ENCODE data around the gene C7orf25. TPM values are rescaled to one million over a fixed set of nuclear protein-coding genes. Genes with fewer than 3 reads are reported as not detected.

Gene C7orf25
- total RNA-seq: 4.2 and 6.5 TPM in 2 replicates

DNA sequence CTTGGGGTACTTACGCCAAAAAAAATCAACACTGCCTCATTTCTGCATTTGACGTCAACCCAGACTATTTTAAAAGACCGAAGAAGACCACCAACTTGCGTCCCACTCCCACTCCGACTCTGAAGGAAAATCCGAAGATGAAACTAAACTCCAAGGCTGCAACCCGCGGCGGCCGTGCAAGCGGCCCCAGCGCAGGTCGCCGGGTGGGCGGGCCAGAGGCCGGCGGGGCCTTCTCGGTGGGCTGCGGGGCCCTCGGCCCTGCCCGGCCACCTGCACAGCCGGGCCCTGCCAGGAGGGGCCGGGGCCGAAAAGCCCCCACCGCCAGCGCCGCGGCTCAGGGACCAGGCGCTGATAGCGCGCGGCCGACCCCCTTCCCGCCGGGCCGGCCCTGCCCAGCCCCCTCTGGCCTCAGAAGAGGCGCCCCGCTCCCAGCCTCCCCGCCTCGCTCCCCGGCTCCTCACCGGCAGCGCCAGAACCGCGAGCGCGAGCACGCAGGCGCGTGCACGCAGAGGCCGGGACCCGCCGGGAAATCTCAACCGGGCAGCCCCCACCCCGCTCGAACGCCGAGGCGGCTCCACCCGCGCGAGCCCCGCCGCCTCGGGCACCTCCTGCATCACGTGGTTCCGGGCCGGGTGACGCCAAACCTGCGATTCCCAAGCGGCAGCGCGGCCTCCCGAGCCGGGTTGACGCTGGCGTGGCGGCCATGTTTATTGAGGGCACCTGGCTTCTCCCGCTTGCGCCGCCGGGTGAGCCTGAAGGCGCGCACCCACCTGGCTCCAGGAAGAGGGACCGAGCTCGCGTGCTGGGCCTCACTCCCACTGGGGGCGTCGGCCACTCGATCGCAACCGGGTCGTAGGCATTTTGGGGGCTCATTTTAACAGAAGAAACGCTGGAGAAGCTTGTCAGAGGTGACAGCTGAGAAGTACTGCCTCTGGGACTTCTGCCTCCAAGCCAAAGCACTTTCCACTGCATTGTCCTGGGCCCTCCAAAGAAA lies at the start of gene C7orf25:
Gene C7orf25, minus strand, starts transcription at position 617 of the 994 bp plus-strand sequence. CDS start 1,170 bp downstream, outside the sequence.

DNA sequence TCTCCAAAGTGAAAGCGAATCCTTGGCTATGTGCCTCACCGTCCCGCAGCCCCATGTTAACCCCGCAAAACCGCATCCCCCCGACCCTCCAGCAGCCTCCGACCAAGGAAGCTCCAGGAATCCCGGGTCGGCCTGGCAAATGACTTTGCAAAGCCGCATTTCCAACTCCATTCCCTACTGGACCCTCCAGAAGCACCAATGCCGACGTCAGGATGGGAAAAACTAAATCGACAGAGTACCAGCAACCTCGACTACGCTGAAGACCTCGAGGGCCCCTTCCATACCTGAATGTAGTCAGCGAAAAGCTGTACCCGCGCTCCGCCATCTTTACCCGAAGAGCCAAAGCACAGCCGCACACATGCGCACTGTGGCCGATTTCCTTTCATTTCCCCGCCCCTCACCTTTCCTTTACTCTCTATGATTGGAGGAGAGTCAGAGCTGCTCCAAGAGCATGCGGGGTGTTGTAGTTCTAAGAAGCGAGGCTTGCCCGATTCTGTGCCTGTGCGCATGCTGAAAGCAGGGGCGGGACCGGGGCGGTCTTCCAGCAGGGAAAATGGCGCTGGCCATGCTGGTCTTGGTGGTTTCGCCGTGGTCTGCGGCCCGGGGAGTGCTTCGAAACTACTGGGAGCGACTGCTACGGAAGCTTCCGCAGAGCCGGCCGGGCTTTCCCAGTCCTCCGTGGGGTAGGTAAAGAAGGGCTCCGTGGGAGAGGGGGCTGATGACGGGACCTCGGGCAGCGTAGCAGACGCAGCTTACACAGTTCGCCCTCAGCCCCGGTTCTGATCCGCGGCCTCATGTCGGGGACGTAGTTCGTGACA lies 20.2 kb upstream of the C7orf25 start, which contains the start of the genes MRPL32 and PSMA2:
Gene MRPL32, plus strand, starts transcription at position 543 of the 818 bp plus-strand sequence. Its CDS starts 11 bp downstream, at position 554.
Gene PSMA2, minus strand, starts transcription at position 341 of the 818 bp plus-strand sequence. Its CDS starts 16 bp downstream, at position 325.

Other genes starting within 250 kb of the C7orf25 start
- gene PSMA2, start 20.1 kb upstream of the C7orf25 start, total RNA-seq: 32.8 and 44.5 TPM in 2 replicates
- gene MRPL32, start 20.3 kb upstream of the C7orf25 start, total RNA-seq: 57.0 and 69.1 TPM in 2 replicates
- gene HECW1, start 200.6 kb upstream of the C7orf25 start, total RNA-seq: not detected in 2 replicates

Measured in bladder microvascular endothelial cell (primary cell).